ENCODE data around the gene TBCC. TPM values are rescaled to one million over a fixed set of nuclear protein-coding genes. Genes with fewer than 3 reads are reported as not detected.
"Not testable (repeated sequence)": the region's sequence is repeated elsewhere in the genome, so short reads cannot be mapped to it uniquely, and the experiment has no call there.

Gene TBCC
- total RNA-seq, 2 experiments from 2014 or later = 48.6 to 50.4 TPM

- no peaks in the 10 kb centered on the region for H3K36me3 Mint-ChIP-seq
- DNase-seq = no peak
- peaks cover 6% of the 10 kb centered on the region for H3K27me3 Mint-ChIP-seq
- H3K4me3 Mint-ChIP-seq = no peak overlapping the region
- no peak overlapping the region for H3K27ac Mint-ChIP-seq
- no peaks in the 10 kb centered on the region for H3K4me1 Mint-ChIP-seq
- no peaks in the 10 kb centered on the region for H3K9me3 Mint-ChIP-seq
- POLR2A ChIA-PET = no interaction called here
- no peak for ATAC-seq (ENCODE audit: low read depth)
Observed at GRCh38 chr6:42720739-42721138, 25.2 kb downstream of the TBCC start.

- POLR2A ChIA-PET = no interaction called here
- Mint-ChIP-seq H3K27me3 (peaks cover 6% of the 10 kb centered on the region), H3K36me3 (no peaks in the 10 kb centered on the region), H3K4me1 (no peaks in the 10 kb centered on the region), H3K27ac (no peak overlapping the region), H3K9me3 (peaks cover 4% of the 10 kb centered on the region), H3K4me3 (no peak overlapping the region)
- DNase-seq = no peak
- no peak for ATAC-seq (ENCODE audit: low read depth)
Observed at GRCh38 chr6:42715871-42716270, 30.0 kb downstream of the TBCC start.

- Mint-ChIP-seq H3K9me3 (peaks cover 4% of the 10 kb centered on the region), H3K27ac (no peak overlapping the region), H3K4me1 (no peaks in the 10 kb centered on the region), H3K4me3 (no peak overlapping the region), H3K27me3 (peaks cover 6% of the 10 kb centered on the region), H3K36me3 (no peaks in the 10 kb centered on the region)
- POLR2A ChIA-PET = no interaction called here
- no peak for ATAC-seq (ENCODE audit: low read depth)
- DNase-seq = no peak
Observed at GRCh38 chr6:42714098-42714761, 31.7 kb downstream of the TBCC start.

GRCh38 chr6:42711930-42712329 is 34.0 kb downstream of the TBCC start:
- DNase-seq (no peak), ATAC-seq (ENCODE audit: low read depth) (no peak)
- no peaks in the 10 kb centered on the region for H3K36me3 Mint-ChIP-seq
- POLR2A ChIA-PET = no interaction called here
- no peaks in the 10 kb centered on the region for H3K4me1 Mint-ChIP-seq
- H3K9me3 Mint-ChIP-seq = peaks cover 4% of the 10 kb centered on the region
- H3K27ac Mint-ChIP-seq = no peak overlapping the region
- peaks cover 1% of the 10 kb centered on the region for H3K27me3 Mint-ChIP-seq
- no peak overlapping the region for H3K4me3 Mint-ChIP-seq

GRCh38 chr6:42710316-42710715 is 35.6 kb downstream of the TBCC start:
- Mint-ChIP-seq H3K4me1 (no peaks in the 10 kb centered on the region), H3K36me3 (no peaks in the 10 kb centered on the region), H3K27ac (no peak overlapping the region), H3K4me3 (no peak overlapping the region), H3K9me3 (peaks cover 4% of the 10 kb centered on the region), H3K27me3 (peaks cover 1% of the 10 kb centered on the region)
- DNase-seq = no peak
- POLR2A ChIA-PET = no interaction called here
- no peak for ATAC-seq (ENCODE audit: low read depth)

- H3K9me3 Mint-ChIP-seq = peaks cover 4% of the 10 kb centered on the region
- H3K27ac Mint-ChIP-seq = no peak overlapping the region
- ATAC-seq (ENCODE audit: low read depth) (no peak), DNase-seq (no peak)
- peaks cover 1% of the 10 kb centered on the region for H3K27me3 Mint-ChIP-seq
- H3K4me3 Mint-ChIP-seq = no peak overlapping the region
- POLR2A ChIA-PET = no interaction called here
- H3K4me1 Mint-ChIP-seq = no peaks in the 10 kb centered on the region
- H3K36me3 Mint-ChIP-seq = no peaks in the 10 kb centered on the region
Observed at GRCh38 chr6:42709871-42710270, 36.0 kb downstream of the TBCC start.

- no peak for DNase-seq
- no peak overlapping the region for H3K4me3 Mint-ChIP-seq
- no peaks in the 10 kb centered on the region for H3K4me1 Mint-ChIP-seq
- no peak overlapping the region for H3K27ac Mint-ChIP-seq
- ATAC-seq (ENCODE audit: low read depth) = no peak
- H3K9me3 Mint-ChIP-seq = peaks cover 4% of the 10 kb centered on the region
- POLR2A ChIA-PET = interaction anchor here (1.2 kb wide), 1 partner anchor 75 kb away, joined by 4 read pairs; no protein-coding TSS in a partner anchor
- peaks cover 1% of the 10 kb centered on the region for H3K27me3 Mint-ChIP-seq
- no peaks in the 10 kb centered on the region for H3K36me3 Mint-ChIP-seq
Observed at GRCh38 chr6:42708096-42708495, 37.8 kb downstream of the TBCC start.

- Mint-ChIP-seq H3K9me3 (peaks cover 4% of the 10 kb centered on the region), H3K4me3 (no peak overlapping the region), H3K36me3 (no peaks in the 10 kb centered on the region), H3K27ac (no peak overlapping the region), H3K27me3 (peaks cover 1% of the 10 kb centered on the region), H3K4me1 (no peaks in the 10 kb centered on the region)
- DNase-seq (no peak), ATAC-seq (ENCODE audit: low read depth) (no peak)
- POLR2A ChIA-PET = interaction anchor here (1.2 kb wide), 1 partner anchor 74 kb away, joined by 4 read pairs; no protein-coding TSS in a partner anchor
Observed at GRCh38 chr6:42707595-42707994, 38.3 kb downstream of the TBCC start.

- Mint-ChIP-seq H3K36me3 (no peaks in the 10 kb centered on the region), H3K4me1 (peaks cover 3% of the 10 kb centered on the region), H3K9me3 (no peaks in the 10 kb centered on the region), H3K4me3 (no peak overlapping the region), H3K27ac (no peak overlapping the region), H3K27me3 (peaks cover 1% of the 10 kb centered on the region)
- POLR2A ChIA-PET = interaction anchor here (0.6 kb wide), 1 partner anchor 15 kb away, joined by 3 read pairs; no protein-coding TSS in a partner anchor
- no peak for ATAC-seq (ENCODE audit: low read depth)
- no peak for DNase-seq
Observed at GRCh38 chr6:42704937-42705374, 40.9 kb downstream of the TBCC start.

- H3K9me3 Mint-ChIP-seq = no peaks in the 10 kb centered on the region
- H3K4me1 Mint-ChIP-seq = peaks cover 3% of the 10 kb centered on the region
- no peak overlapping the region for H3K27ac Mint-ChIP-seq
- peaks cover 1% of the 10 kb centered on the region for H3K27me3 Mint-ChIP-seq
- ATAC-seq (ENCODE audit: low read depth) = no peak
- POLR2A ChIA-PET = interaction anchor here (0.6 kb wide), 1 partner anchor 15 kb away, joined by 3 read pairs; no protein-coding TSS in a partner anchor
- no peak for DNase-seq
- no peak overlapping the region for H3K4me3 Mint-ChIP-seq
- no peaks in the 10 kb centered on the region for H3K36me3 Mint-ChIP-seq
Observed at GRCh38 chr6:42704251-42704936, 41.5 kb downstream of the TBCC start.

- not testable (repeated sequence) for DNase-seq; H3K4me1 Mint-ChIP-seq; H3K4me3 Mint-ChIP-seq; ATAC-seq (ENCODE audit: low read depth); H3K27ac Mint-ChIP-seq; H3K27me3 Mint-ChIP-seq; H3K36me3 Mint-ChIP-seq; H3K9me3 Mint-ChIP-seq
- POLR2A ChIA-PET = interaction anchor here (0.8 to 1.0 kb wide), 2 partner anchors 9 to 23 kb away, joined by 3 to 4 read pairs; no protein-coding TSS in a partner anchor
Observed at GRCh38 chr6:42702786-42703185, 43.1 kb downstream of the TBCC start.

GRCh38 chr6:42702200-42702599 is 43.7 kb downstream of the TBCC start:
- no peaks in the 10 kb centered on the region for H3K36me3 Mint-ChIP-seq
- no peaks in the 10 kb centered on the region for H3K27me3 Mint-ChIP-seq
- H3K9me3 Mint-ChIP-seq = no peaks in the 10 kb centered on the region
- no peak overlapping the region for H3K27ac Mint-ChIP-seq
- peaks cover 3% of the 10 kb centered on the region for H3K4me1 Mint-ChIP-seq
- POLR2A ChIA-PET = interaction anchor here (1.0 kb wide), 1 partner anchor 9 kb away, joined by 3 read pairs; no protein-coding TSS in a partner anchor
- no peak overlapping the region for H3K4me3 Mint-ChIP-seq
- DNase-seq (no peak), ATAC-seq (ENCODE audit: low read depth) (no peak)

- no peaks in the 10 kb centered on the region for H3K9me3 Mint-ChIP-seq
- POLR2A ChIA-PET = interaction anchor here (0.6 kb wide), 1 partner anchor 28 kb away, joined by 3 read pairs; no protein-coding TSS in a partner anchor
- peaks cover 9% of the 10 kb centered on the region for H3K36me3 Mint-ChIP-seq
- H3K27ac Mint-ChIP-seq = no peak overlapping the region
- peaks cover 24% of the 10 kb centered on the region for H3K4me1 Mint-ChIP-seq
- no peaks in the 10 kb centered on the region for H3K27me3 Mint-ChIP-seq
- H3K4me3 Mint-ChIP-seq = no peak overlapping the region
- ATAC-seq (ENCODE audit: low read depth) (no peak), DNase-seq (no peak)
Observed at GRCh38 chr6:42698217-42698616, 47.7 kb downstream of the TBCC start.

- no peak for ATAC-seq (ENCODE audit: low read depth)
- Mint-ChIP-seq H3K4me1 (peaks cover 32% of the 10 kb centered on the region), H3K9me3 (no peaks in the 10 kb centered on the region), H3K36me3 (peaks cover 13% of the 10 kb centered on the region), H3K27me3 (no peaks in the 10 kb centered on the region), H3K27ac (no peak overlapping the region), H3K4me3 (no peak overlapping the region)
- no peak for DNase-seq
- POLR2A ChIA-PET = no interaction called here
Observed at GRCh38 chr6:42697268-42697655, 48.6 kb downstream of the TBCC start.
